Cardiac muscle cell (in vitro differentiated cells and primary cell): ENCODE data around the gene SLC24A4. TPM values are rescaled to one million over a fixed set of nuclear protein-coding genes. Genes with fewer than 3 reads are reported as not detected.

Source experiments
- DNase-seq, 2 donors: peaks; one replicate each; pipeline versions ENCODE4 v3.0.0 to v3.0.0-alpha.2; 2010 to 2017; ENCODE audit warnings: low read depth in 1 of 2, low spot score in 1 of 2
- H3K27ac ChIP-seq: fragments of 200-600 bp; sonication (generic); 2 replicates; pipeline ENCODE4 v1.5.1; 2016
- H3K27me3 ChIP-seq: fragments of 200-600 bp; sonication (generic); 2 replicates; pipeline ENCODE4 v1.6.0; 2016; ENCODE audit warnings: control low read depth
- H3K36me3 ChIP-seq: fragments of 200-600 bp; sonication (generic); 2 replicates; pipeline ENCODE4 v1.5.1; 2016; ENCODE audit warnings: control low read depth
- H3K4me1 ChIP-seq: fragments of 200-600 bp; sonication (generic); 2 replicates; pipeline ENCODE4 v1.8.1; 2017; ENCODE audit warnings: low read depth, mild to moderate bottlenecking, mixed run types
- H3K4me3 ChIP-seq: fragments of 200-600 bp; sonication (generic); 2 replicates; pipeline ENCODE4 v1.5.1; 2016; ENCODE audit warnings: mild to moderate bottlenecking
- H3K9me3 ChIP-seq: fragments of 200-600 bp; sonication (generic); 2 replicates; pipeline ENCODE4 v1.5.1; 2017; ENCODE audit warnings: low read depth, mild to moderate bottlenecking, control low read depth
- polyA plus RNA-seq: library from polyadenylated mRNA; unstranded; fragments of >200 nt; fragmentation: Nextera tagmentation; extraction: Ambion mirVana; gene quantifications from 2 replicates; pipeline ENCODE4 v1.2.1, GENCODE V29; 2016
- total RNA-seq: library from RNA; depleted of rRNA; stranded (reverse); fragments of >200 nt; gene quantifications from 2 replicates; pipeline ENCODE4 v1.2.3, GENCODE V29; 2016
- TF ChIP-seq, protein P1 (sequence below): IDR thresholded peaks from 2 replicates; pipeline ENCODE4 v1.5.1; 2012; ENCODE audit warnings: low read depth, mild to moderate bottlenecking, low read length

Gene SLC24A4
- total and polyA plus RNA-seq, 2 experiments from 2014 or later: 0.07 to 0.09 TPM

DNA sequence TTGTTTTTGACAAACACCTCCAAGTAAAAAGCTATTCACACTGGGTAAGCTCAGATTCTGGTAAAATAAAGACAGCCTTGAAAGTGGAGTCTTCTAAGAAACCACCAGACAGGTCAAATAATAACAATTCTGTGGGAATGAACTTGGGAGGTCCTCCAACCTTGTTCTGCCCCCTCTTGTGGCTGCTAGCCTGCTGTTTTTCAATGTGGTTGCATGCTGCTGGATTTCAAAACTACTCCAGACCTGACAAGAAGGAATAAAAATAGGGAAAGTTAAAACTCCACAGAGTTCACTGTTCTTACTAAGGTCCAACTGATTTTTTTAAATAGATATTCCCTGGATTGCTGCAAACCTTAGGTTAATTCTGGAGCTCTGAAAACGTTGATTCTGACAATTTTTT is 158.4 kb downstream of the SLC24A4 start:
- TF ChIP-seq, protein P1, sequence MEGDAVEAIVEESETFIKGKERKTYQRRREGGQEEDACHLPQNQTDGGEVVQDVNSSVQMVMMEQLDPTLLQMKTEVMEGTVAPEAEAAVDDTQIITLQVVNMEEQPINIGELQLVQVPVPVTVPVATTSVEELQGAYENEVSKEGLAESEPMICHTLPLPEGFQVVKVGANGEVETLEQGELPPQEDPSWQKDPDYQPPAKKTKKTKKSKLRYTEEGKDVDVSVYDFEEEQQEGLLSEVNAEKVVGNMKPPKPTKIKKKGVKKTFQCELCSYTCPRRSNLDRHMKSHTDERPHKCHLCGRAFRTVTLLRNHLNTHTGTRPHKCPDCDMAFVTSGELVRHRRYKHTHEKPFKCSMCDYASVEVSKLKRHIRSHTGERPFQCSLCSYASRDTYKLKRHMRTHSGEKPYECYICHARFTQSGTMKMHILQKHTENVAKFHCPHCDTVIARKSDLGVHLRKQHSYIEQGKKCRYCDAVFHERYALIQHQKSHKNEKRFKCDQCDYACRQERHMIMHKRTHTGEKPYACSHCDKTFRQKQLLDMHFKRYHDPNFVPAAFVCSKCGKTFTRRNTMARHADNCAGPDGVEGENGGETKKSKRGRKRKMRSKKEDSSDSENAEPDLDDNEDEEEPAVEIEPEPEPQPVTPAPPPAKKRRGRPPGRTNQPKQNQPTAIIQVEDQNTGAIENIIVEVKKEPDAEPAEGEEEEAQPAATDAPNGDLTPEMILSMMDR: peak; percentile 56
- Histone ChIP-seq H3K27me3 (peaks cover 3% of the 10 kb centered on the region), H3K27ac (no peak overlapping the region), H3K36me3 (no peaks in the 10 kb centered on the region), H3K4me3 (no peak overlapping the region), H3K4me1 (no peaks in the 10 kb centered on the region), H3K9me3 (no peaks in the 10 kb centered on the region)
- peak in 1 of 2 donors; percentile 67 for DNase-seq

DNA sequence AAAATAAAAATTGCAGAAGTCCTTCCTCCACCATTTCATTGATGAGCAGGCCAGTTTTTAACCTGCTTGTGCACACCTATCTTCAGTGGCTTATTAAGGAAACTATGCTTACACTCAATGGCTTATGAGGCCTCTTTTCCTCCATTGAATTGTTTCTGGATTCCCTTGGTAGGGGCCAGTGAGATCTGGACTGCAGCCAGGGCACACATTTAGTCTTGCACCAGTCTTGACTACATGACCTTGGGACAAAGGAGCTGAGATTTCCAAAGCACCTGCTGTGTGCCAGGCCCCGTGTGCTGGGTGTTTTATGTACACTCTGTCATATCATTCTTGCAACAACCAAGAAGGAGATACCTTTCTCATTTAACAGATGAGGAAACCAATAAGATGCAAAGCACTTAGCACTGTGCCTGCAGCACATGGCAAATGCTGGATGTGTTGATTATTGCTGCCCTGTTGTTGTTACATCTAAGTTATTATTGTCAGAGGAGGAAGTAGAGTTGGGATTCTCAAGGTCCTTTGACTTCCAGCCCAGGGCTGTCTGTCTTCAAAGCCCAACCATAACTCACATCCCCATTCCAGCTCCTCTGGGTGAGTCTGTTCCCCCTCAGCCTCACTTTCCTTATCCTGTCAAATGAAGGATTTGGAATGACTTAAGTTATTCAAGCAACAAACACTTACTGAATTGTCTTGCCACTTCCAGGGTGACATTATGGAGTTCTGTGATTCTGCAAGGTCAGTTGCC is 159.0 kb downstream of the SLC24A4 start:
- H3K27ac ChIP-seq: no peak overlapping the region
- H3K9me3 ChIP-seq: no peaks in the 10 kb centered on the region
- no peaks in the 10 kb centered on the region for H3K4me1 ChIP-seq
- peaks cover 3% of the 10 kb centered on the region for H3K27me3 ChIP-seq
- no peak overlapping the region for H3K4me3 ChIP-seq
- DNase-seq: no peak
- H3K36me3 ChIP-seq: no peaks in the 10 kb centered on the region
- TF ChIP-seq, protein P1: no peak

DNA sequence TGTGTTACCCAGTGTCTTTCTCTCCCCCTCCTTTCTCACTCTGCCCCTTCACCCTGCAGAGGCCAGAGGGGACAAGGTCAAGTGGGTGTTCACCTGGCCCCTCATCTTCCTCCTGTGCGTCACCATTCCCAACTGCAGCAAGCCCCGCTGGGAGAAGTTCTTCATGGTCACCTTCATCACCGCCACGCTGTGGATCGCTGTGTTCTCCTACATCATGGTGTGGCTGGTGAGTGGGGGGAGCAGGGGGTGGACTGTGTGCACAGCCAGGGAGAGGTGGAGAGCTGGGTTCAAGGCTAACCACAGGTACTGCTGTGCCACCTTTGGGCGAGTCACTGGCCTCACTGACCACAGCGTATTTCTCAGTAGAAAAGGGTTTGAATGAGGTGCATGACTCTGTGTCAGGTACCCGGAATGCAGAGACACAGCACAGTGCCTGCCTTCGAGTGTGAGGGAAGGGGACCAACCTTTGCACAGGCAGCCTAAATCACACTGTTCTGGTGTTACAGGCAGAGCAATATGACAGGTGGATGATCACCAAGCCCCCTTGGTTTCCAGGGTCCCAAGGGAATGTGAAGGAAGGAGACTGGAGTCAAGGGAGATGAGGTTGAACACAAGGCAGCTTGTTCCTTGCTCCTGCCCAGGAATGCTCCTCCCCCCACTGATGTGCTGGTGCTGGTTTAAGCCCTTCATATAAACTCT is 159.8 kb downstream of the SLC24A4 start:
- no peaks in the 10 kb centered on the region for H3K4me1 ChIP-seq
- H3K4me3 ChIP-seq: no peak overlapping the region
- H3K36me3 ChIP-seq: no peaks in the 10 kb centered on the region
- H3K27me3 ChIP-seq: peaks cover 3% of the 10 kb centered on the region
- TF ChIP-seq, protein P1: no peak
- no peaks in the 10 kb centered on the region for H3K9me3 ChIP-seq
- no peak overlapping the region for H3K27ac ChIP-seq
- DNase-seq: no peak

DNA sequence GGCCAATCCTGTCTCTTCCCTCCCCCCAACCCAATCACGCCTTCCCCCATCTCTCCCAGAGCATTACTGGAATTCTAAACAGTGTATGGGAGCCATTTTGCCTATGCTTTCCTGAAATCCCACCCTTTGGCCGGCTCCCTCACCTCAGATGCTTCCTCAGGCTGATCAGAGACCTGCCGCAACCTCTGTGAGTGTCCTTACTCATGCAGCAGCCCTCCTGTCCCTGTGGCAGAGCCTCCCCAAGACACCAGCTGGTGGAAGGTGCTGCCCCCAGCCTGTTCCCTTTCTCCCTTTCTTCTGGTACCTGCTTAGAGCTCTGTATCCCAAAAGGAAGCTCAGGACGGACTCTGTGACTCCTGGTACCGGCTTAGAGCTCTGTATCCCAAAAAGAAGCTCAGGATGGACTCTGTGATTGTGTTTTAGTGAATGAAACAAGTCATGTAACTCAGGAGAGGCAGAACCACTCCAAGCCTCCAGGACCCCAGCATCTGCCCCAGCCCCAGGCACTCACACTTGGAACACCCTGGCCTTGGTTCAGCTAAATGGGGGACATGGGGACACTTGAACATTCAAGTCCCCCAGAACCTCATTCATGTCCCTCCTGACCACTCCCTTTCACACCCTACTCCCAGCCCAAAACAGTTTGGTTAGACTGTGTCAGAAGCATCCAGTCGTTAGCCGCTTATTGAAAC is 161.3 kb downstream of the SLC24A4 start:
- no peaks in the 10 kb centered on the region for H3K9me3 ChIP-seq
- no peak for DNase-seq
- H3K27ac ChIP-seq: no peak overlapping the region
- no peaks in the 10 kb centered on the region for H3K36me3 ChIP-seq
- H3K4me3 ChIP-seq: no peak overlapping the region
- TF ChIP-seq, protein P1: no peak
- peaks cover 3% of the 10 kb centered on the region for H3K27me3 ChIP-seq
- no peaks in the 10 kb centered on the region for H3K4me1 ChIP-seq

DNA sequence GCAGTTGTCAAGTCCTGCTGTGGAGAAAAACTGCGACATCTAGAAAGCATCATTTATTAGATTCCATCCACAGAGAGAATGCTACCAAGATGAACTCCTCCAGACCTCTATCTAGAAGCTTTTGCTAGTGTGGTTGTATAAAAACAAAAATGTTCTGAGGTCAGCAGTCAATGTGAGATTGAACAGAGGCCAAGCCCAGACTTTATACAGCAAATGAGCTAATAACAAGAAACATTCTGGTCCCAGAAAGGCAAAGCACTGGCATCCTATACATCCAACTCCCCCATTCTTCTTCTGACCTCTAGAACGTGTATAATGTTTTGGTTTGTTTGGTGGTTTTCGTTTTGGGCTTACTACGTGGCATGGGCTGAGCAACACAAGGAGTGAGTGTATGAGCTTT is 163.9 kb downstream of the SLC24A4 start:
- H3K27ac ChIP-seq: no peak overlapping the region
- TF ChIP-seq, protein P1: no peak
- H3K36me3 ChIP-seq: no peaks in the 10 kb centered on the region
- no peak overlapping the region for H3K4me3 ChIP-seq
- peak in 1 of 2 donors; percentile 65 for DNase-seq
- no peaks in the 10 kb centered on the region for H3K9me3 ChIP-seq
- H3K27me3 ChIP-seq: peaks cover 3% of the 10 kb centered on the region
- no peaks in the 10 kb centered on the region for H3K4me1 ChIP-seq
